Posterior cingulate gyrus (tissue), 11 donors: ENCODE measurements around the gene NRTN.

ENCODE experiments used
- DNase-seq, 10 donors: peaks; one replicate each; pipeline versions ENCODE4 v3.0.0 to v3.0.0-alpha.2; 2020 to 2021; ENCODE audit warnings: mixed read lengths in 3 of 10
- intact Hi-C: fragments of 100-400 bp; cut with DNase I; formaldehyde crosslinking; loops from one replicate; pipeline ENCODE4 v1.15.1; 2023

The NRTN gene

GRCh38 chr19:5789351-5789761, 15.5 kb upstream of the NRTN start:
- no peak for DNase-seq
- intact Hi-C loops = no loop called here

- DNase-seq = no peak
- intact Hi-C loops = loop anchor here (2.0 to 5.0 kb wide), 3 partner anchors 68 to 112 kb away; partner anchors contain the start of genes CATSPERD, HSD11B1L, LONP1 and MICOS13
Observed at GRCh38 chr19:5789886-5790558, 14.8 kb upstream of the NRTN start.

- intact Hi-C loops = loop anchor here (2.0 to 5.0 kb wide), 3 partner anchors 69 to 111 kb away; partner anchors contain the start of genes CATSPERD, HSD11B1L, LONP1 and MICOS13
Observed at GRCh38 chr19:5790559-5791520, 14.0 kb upstream of the NRTN start, which contains the start of gene DUS3L. Gene DUS3L (minus strand): TSS chr19:5791163. CDS start chr19:5791141, 22 bp downstream.

DNA sequence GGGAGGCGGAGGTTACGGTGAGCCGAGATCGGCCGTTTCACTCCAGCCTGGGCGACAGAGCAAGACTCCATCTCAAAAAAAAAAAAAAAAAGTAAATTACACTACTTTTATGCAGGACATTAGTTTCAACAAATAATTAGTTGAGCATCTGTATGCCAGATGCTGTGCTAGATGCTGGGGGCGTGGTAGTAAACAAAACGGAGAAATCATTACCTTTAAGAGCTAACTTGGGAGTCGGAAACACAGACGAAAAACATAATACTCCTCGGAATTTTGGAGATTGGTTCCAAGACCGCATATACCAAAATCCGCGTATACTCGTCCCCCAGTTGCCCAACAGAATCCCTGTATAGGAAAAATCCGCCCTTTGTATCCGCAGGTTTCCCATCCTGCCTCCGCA, 12.6 kb upstream of the NRTN start:
- no peak for DNase-seq
- intact Hi-C loops = loop anchor here (5.0 kb wide), 2 partner anchors 70 to 110 kb away; partner anchors contain the start of genes CATSPERD, LONP1, NDUFA11 and VMAC

More at GRCh38 chr19:5790559-5791520, 14.0 kb upstream of the NRTN start, which contains the start of gene DUS3L:
- DNase-seq = peak; percentile 93 to 99 (median 96)

DNA sequence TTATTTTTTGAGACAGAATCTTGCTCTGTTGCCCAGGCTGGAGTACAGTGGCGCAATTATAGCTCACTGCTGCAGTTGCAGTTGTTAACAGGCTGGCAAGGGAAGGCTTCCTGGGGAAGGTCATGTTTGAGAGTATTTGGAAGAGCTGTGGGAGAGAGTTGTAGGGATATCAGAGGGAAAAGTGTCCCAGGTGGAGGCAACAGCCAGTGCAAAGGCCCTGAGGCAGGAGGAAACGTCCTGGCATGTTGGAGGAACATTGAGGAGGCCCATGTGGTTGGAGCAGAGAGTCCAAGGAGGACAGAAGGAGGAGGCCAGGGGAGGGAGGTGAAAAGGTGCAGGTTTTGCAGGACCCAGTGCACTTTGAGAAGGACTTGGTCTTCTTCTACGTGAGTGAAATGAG, 11.7 kb upstream of the NRTN start:
- DNase-seq = no peak
- intact Hi-C loops = loop anchor here (5.0 kb wide), 2 partner anchors 71 to 109 kb away; partner anchors contain the start of genes CATSPERD, LONP1, NDUFA11 and VMAC

- intact Hi-C loops = no loop called here
- DNase-seq = no peak
Observed at GRCh38 chr19:5795382-5795919, 9.4 kb upstream of the NRTN start.

- DNase-seq = no peak
- intact Hi-C loops = no loop called here
Observed at GRCh38 chr19:5798244-5798643, 6.6 kb upstream of the NRTN start.

GRCh38 chr19:5799247-5800241, 5.3 kb upstream of the NRTN start:
- no peak for DNase-seq
- intact Hi-C loops = no loop called here

DNA sequence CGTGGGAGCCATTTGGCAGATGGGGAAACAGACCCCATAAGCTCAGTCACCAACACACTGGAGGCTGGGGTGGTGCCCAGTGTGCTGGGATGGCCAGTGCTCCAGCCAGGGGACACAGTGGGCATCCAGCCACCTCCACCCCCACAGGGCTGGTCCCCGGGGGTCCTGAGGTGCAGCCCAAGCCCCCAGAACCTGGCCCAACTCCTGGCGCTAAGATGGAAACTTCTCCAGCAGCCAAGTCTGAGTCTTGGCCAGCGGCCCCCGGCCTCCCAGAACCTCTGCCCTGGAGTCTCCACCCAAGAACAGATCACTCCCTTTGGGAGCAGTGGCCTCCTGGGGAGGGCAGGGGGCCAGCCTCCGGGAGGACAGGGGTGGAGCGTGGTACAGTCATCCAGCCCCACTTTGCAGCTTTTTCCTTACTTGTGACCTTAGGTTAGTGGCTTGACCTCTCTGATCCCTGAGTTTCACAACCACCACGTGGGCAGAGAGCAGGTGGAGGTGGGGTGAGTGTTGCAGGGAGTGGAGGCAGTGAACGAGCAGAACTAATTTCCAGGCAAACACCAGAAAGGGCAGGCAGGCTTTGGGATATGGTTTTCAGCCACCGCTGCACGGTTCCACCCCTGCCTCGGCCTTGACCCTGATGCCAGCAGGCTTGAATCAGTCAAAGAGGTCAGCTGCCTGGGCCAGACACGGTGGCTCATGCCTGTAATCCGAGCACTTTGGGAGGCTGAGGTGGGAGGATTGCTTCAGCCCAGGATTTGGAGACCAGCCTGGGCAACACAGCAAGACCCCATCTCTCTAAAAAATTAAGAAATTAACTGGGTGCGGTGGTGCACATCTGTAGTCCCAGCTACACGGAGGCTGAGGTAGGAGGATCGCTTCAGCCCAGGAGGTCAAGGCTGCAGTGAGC, 4.3 kb upstream of the NRTN start:
- intact Hi-C loops = no loop called here
- DNase-seq = no peak

DNA sequence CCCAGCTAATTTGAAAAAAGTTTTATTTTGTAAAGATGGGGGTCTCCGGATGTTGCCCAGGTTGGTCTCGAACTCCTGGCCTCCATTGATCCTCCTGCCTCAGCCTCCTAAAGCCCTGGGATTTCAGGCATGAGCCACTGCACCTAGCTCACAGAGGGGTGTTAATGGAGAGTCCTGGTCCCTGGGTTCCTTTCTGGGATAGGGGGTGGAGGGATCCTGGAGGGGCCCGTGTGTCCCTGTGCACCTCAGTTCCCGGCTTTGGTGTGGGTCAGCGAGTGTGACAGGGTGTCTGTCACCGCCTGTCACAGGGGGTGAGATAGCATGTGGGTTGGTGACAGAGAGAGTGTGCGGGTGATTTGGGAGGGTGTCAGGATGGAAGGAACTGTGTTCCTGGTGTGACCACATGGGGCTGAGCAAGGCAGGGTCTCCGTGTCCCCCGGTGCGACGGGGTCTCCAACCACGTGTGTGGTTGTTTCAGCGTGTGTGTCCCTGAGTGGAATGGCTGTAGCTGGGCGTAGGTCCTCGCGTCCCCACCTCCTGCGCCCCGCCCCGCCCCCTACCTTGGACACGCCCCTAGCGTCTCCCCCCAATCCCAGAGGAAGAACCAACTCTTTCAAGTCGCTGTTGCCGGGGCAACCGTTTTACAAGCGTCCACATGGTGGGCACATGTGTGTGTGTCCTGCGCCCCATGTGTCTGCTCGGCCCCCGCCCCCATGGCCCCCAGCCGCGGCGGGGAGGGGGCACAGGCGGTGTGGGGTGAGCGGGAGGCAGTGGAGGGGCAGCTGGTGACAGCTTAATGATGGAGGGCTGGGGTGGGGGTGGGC, 2.9 kb upstream of the NRTN start:
- no peak for DNase-seq
- intact Hi-C loops = no loop called here

- DNase-seq = no peak
- intact Hi-C loops = no loop called here
Observed at GRCh38 chr19:5803441-5803751, 1.5 kb upstream of the NRTN start.

- intact Hi-C loops = no loop called here
Observed at GRCh38 chr19:5803752-5804515, 933 bp upstream of the NRTN start.

GRCh38 chr19:5805462-5806132, 730 bp downstream of the NRTN start:
- intact Hi-C loops = no loop called here
- peak in 1 of 10 donors; percentile 87 for DNase-seq

More at GRCh38 chr19:5803752-5804515, 933 bp upstream of the NRTN start:
- DNase-seq = peak in 7 of 10 donors; percentile 41 to 93 (median 55)

DNA sequence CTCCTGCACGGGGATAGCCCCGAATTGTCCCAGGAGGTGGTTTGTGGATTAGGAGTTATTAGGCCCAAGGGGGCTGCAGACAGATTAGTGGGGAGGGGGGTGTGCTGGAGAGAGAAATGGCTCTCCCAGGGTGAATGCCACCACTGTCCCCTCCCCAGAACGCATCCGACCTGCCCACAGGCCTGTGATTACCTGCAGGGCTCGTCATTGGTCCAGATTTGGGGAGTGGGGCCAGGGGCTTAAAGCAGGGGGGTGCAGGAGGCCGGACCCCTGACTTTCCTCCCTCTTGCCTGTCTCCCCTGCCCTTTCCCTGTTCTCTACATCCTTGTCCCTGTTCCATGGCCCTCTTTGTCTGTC, 1.2 kb downstream of the NRTN start:
- DNase-seq = no peak
- intact Hi-C loops = no loop called here

DNA sequence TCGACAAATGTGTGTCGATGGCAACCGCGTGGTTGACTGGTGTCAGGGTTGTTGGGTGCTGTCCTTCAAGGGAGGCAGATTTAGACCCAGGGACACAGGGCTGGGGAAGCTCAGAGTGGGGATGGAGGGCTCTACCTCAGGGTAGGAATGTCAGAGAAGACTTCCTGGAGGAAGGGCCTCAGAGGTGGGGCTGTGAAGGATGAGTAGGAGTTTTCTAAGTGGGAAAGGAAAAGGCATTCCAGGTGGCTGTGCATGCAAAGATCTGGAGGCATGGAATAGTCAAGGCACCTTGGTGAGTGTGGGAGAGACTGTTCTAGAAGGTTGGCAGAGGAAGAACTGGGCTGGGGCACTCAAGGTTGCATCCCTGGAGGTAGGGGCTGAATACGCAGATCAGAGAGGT, 2.0 kb downstream of the NRTN start:
- intact Hi-C loops = no loop called here

DNA sequence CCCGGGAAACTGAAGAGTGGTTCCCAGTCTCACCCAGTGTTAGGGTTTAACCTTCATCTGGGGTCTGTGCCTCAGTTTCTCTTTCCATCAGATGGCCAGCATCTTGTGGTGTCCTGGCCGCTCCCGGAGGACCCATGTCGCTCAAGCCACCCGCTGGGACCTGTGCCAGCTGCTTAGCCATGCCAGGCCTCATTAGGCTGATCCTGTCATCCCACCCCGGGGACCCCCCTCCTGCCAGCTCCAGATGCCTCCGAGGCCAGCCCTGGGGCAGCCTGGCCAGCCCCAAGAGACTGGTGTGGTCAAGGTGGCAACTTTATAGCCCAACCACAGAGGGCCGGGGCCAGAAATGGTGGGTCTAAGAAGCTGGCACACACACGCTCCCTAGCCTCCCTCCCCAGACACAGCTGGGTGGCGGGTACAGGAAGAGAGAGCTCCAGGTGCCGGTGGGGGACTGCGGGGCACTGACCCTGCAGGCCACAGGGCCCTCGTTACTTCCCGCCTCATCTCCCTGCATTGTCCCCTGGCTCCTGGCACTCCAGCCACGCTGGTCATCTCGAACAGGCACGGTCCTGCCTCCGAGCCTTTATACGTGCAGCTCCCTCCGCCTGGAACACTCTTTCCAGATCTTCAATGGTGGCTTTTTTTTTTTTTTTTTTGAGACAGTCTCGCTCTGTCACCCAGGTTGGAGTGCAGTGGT, 3.4 kb downstream of the NRTN start:
- intact Hi-C loops = no loop called here
- peak in 2 of 10 donors; percentile 72 to 73 for DNase-seq

More for the DNA sequence above, 2.0 kb downstream of the NRTN start:
- DNase-seq = no peak
